ENCODE measurements around the gene NEDD4L. TPM values are rescaled to one million over a fixed set of nuclear protein-coding genes. Genes with fewer than 3 reads are reported as not detected.

NEDD4L gene
- total RNA-seq, 1 donor from 2014 or later, result 93.9 TPM

- DNase-seq (ENCODE audit: low read depth), result no peak
- no peaks in the 10 kb centered on the region for H3K4me1 ChIP-seq (ENCODE audit: insufficient read depth, low read length)
- peaks cover 19% of the 10 kb centered on the region for H3K27me3 ChIP-seq (ENCODE audit: insufficient read depth, low read length)
- no peak overlapping the region for H3K4me2 ChIP-seq (ENCODE audit: low read length)
- H2AFZ ChIP-seq (ENCODE audit: low read depth, low read length), result no peak overlapping the region
- no peak for TF ChIP-seq EZH2 (IDR thresholded peaks at IDR 0.05; ENCODE audit: insufficient read depth, low read length)
- TF ChIP-seq CTCF (IDR thresholded peaks at IDR 0.05; ENCODE audit: insufficient read depth, low read depth, low read length), result no peak
- no peak overlapping the region for H3K27ac Mint-ChIP-seq (ENCODE audit: unreplicated experiment)
- H3K79me2 ChIP-seq (ENCODE audit: insufficient read depth, low read length), result no peaks in the 10 kb centered on the region
- H3K9ac ChIP-seq (ENCODE audit: low read length), result no peak overlapping the region
- no peaks in the 10 kb centered on the region for H3K4me1 Mint-ChIP-seq (ENCODE audit: low read depth, unreplicated experiment)
- H3K9me3 Mint-ChIP-seq (ENCODE audit: unreplicated experiment), result no peaks in the 10 kb centered on the region
- no peak for FAIRE-seq
- H3K9me3 ChIP-seq (ENCODE audit: insufficient read depth, low read depth, low read length), result no peaks in the 10 kb centered on the region
- no peak overlapping the region for H3K27ac ChIP-seq (ENCODE audit: low read depth, low read length)
- no peak overlapping the region for H3K4me3 Mint-ChIP-seq (ENCODE audit: unreplicated experiment)
- H3K4me3 ChIP-seq (ENCODE audit: insufficient read depth, low read depth, low read length), result no peak overlapping the region
- no peaks in the 10 kb centered on the region for H3K36me3 ChIP-seq (ENCODE audit: insufficient read depth, low read length)
- H4K20me1 ChIP-seq (ENCODE audit: insufficient read depth, low read length), result no peaks in the 10 kb centered on the region
- H3K27me3 Mint-ChIP-seq (ENCODE audit: low read depth, unreplicated experiment), result peaks cover 4% of the 10 kb centered on the region
- H3K36me3 Mint-ChIP-seq (ENCODE audit: low read depth, unreplicated experiment), result no peaks in the 10 kb centered on the region
Observed at GRCh38 chr18:58032233-58032632, 11.8 kb upstream of the NEDD4L start.

- Mint-ChIP-seq H3K27me3 (ENCODE audit: low read depth, unreplicated experiment) (peaks cover 4% of the 10 kb centered on the region), H3K4me3 (ENCODE audit: unreplicated experiment) (no peak overlapping the region), H3K27ac (ENCODE audit: unreplicated experiment) (no peak overlapping the region), H3K36me3 (ENCODE audit: low read depth, unreplicated experiment) (no peaks in the 10 kb centered on the region), H3K9me3 (ENCODE audit: unreplicated experiment) (no peaks in the 10 kb centered on the region), H3K4me1 (ENCODE audit: low read depth, unreplicated experiment) (no peaks in the 10 kb centered on the region)
- FAIRE-seq (no peak), DNase-seq (ENCODE audit: low read depth) (no peak)
- Histone ChIP-seq H3K79me2 (ENCODE audit: insufficient read depth, low read length) (no peaks in the 10 kb centered on the region), H3K36me3 (ENCODE audit: insufficient read depth, low read length) (no peaks in the 10 kb centered on the region), H3K4me1 (ENCODE audit: insufficient read depth, low read length) (no peaks in the 10 kb centered on the region), H3K9ac (ENCODE audit: low read length) (no peak overlapping the region), H2AFZ (ENCODE audit: low read depth, low read length) (no peak overlapping the region), H3K4me2 (ENCODE audit: low read length) (no peak overlapping the region), H3K9me3 (ENCODE audit: insufficient read depth, low read depth, low read length) (no peaks in the 10 kb centered on the region), H3K27me3 (ENCODE audit: insufficient read depth, low read length) (peaks cover 16% of the 10 kb centered on the region), H4K20me1 (ENCODE audit: insufficient read depth, low read length) (no peaks in the 10 kb centered on the region), H3K27ac (ENCODE audit: low read depth, low read length) (no peak overlapping the region), H3K4me3 (ENCODE audit: insufficient read depth, low read depth, low read length) (no peak overlapping the region)
- TF ChIP-seq CTCF (IDR thresholded peaks at IDR 0.05; ENCODE audit: insufficient read depth, low read depth, low read length) (no peak), EZH2 (IDR thresholded peaks at IDR 0.05; ENCODE audit: insufficient read depth, low read length) (no peak)
Observed at GRCh38 chr18:58033216-58033615, 10.8 kb upstream of the NEDD4L start.

GRCh38 chr18:58034370-58034769 lies 9.7 kb upstream of the NEDD4L start:
- H3K4me2 ChIP-seq (ENCODE audit: low read length), result no peak overlapping the region
- H3K4me3 Mint-ChIP-seq (ENCODE audit: unreplicated experiment), result no peak overlapping the region
- H3K4me3 ChIP-seq (ENCODE audit: insufficient read depth, low read depth, low read length), result no peak overlapping the region

More at GRCh38 chr18:58034370-58034769, 9.7 kb upstream of the NEDD4L start:
- H3K36me3 Mint-ChIP-seq (ENCODE audit: low read depth, unreplicated experiment), result no peaks in the 10 kb centered on the region
- Histone ChIP-seq H3K4me1 (ENCODE audit: insufficient read depth, low read length) (no peaks in the 10 kb centered on the region), H3K36me3 (ENCODE audit: insufficient read depth, low read length) (no peaks in the 10 kb centered on the region), H3K79me2 (ENCODE audit: insufficient read depth, low read length) (no peaks in the 10 kb centered on the region), H2AFZ (ENCODE audit: low read depth, low read length) (no peak overlapping the region), H4K20me1 (ENCODE audit: insufficient read depth, low read length) (no peaks in the 10 kb centered on the region), H3K27ac (ENCODE audit: low read depth, low read length) (no peak overlapping the region), H3K27me3 (ENCODE audit: insufficient read depth, low read length) (peaks cover 14% of the 10 kb centered on the region), H3K9me3 (ENCODE audit: insufficient read depth, low read depth, low read length) (no peaks in the 10 kb centered on the region), H3K9ac (ENCODE audit: low read length) (no peak overlapping the region)
- no peaks in the 10 kb centered on the region for H3K4me1 Mint-ChIP-seq (ENCODE audit: low read depth, unreplicated experiment)
- no peak for FAIRE-seq
- no peak overlapping the region for H3K27ac Mint-ChIP-seq (ENCODE audit: unreplicated experiment)
- no peaks in the 10 kb centered on the region for H3K9me3 Mint-ChIP-seq (ENCODE audit: unreplicated experiment)
- no peak for DNase-seq (ENCODE audit: low read depth)
- TF ChIP-seq CTCF (IDR thresholded peaks at IDR 0.05; ENCODE audit: insufficient read depth, low read depth, low read length) (no peak), EZH2 (IDR thresholded peaks at IDR 0.05; ENCODE audit: insufficient read depth, low read length) (no peak)
- H3K27me3 Mint-ChIP-seq (ENCODE audit: low read depth, unreplicated experiment), result peaks cover 4% of the 10 kb centered on the region
